Karpas-422 (cell line): Measurements from ENCODE around the gene ORAI2. TPM values are rescaled to one million over a fixed set of nuclear protein-coding genes. Genes with fewer than 3 reads are reported as not detected.
"Not testable (repeated sequence)": the region's sequence is repeated elsewhere in the genome, so short reads cannot be mapped to it uniquely, and the experiment has no call there.

Source experiments
- DNase-seq: peaks from one replicate; pipeline ENCODE4 v3.0.0-alpha.2; 2015
- H2AFZ ChIP-seq: fragments of 200-600 bp; sonication (generic); 2 replicates; pipeline ENCODE4 v1.6.1; 2014; ENCODE audit warnings: antibody characterized with exemption, low read length, mixed read lengths
- H3K27ac ChIP-seq: fragments of 200-600 bp; sonication (generic); 2 replicates; pipeline ENCODE4 v1.5.1; 2014; ENCODE audit warnings: mild to moderate bottlenecking, low read length, moderate library complexity
- H3K27me3 ChIP-seq: fragments of 200-600 bp; sonication (generic); 2 replicates; pipeline ENCODE4 v1.6.1; 2014; ENCODE audit warnings: low read length, mixed read lengths
- H3K36me3 ChIP-seq: fragments of 200-600 bp; sonication (generic); 2 replicates; pipeline ENCODE4 v1.6.1; 2014; ENCODE audit warnings: low read length, mixed read lengths; ENCODE audit not compliant: insufficient read depth
- H3K4me1 ChIP-seq: fragments of 200-600 bp; sonication (generic); 2 replicates; pipeline ENCODE4 v1.6.1; 2014; ENCODE audit warnings: mild to moderate bottlenecking, low read length, mixed read lengths
- H3K4me2 ChIP-seq: fragments of 200-600 bp; sonication (generic); 2 replicates; pipeline ENCODE4 v1.6.1; 2014; ENCODE audit warnings: low read length, low read depth, mild to moderate bottlenecking; ENCODE audit not compliant: poor library complexity, severe bottlenecking
- H3K4me3 ChIP-seq: fragments of 200-600 bp; sonication (generic); 2 replicates; pipeline ENCODE4 v1.5.1; 2014; ENCODE audit warnings: mild to moderate bottlenecking, antibody characterized with exemption, low read length, mixed read lengths
- H3K79me2 ChIP-seq: fragments of 200-600 bp; sonication (generic); 2 replicates; pipeline ENCODE4 v1.6.1; 2014; ENCODE audit warnings: mild to moderate bottlenecking, low read length, mixed read lengths
- H3K9ac ChIP-seq: fragments of 200-600 bp; sonication (generic); 2 replicates; pipeline ENCODE4 v1.6.0; 2014; ENCODE audit warnings: low read length
- H3K9me2 ChIP-seq: fragments of 200-600 bp; sonication (generic), shearing (Covaris generic); replicated peaks from 2 replicates; pipeline ENCODE4 v1.6.0; 2014; ENCODE audit warnings: mild to moderate bottlenecking, low read length, moderate library complexity; ENCODE audit not compliant: insufficient read depth
- H3K9me3 ChIP-seq: fragments of 300-700, 200-600 bp; sonication (generic); 2 replicates; pipeline ENCODE4 v1.6.1; 2014; ENCODE audit warnings: low read length, mixed read lengths
- H4K20me1 ChIP-seq: fragments of 200-600 bp; sonication (generic); 2 replicates; pipeline ENCODE4 v1.6.1; 2014; ENCODE audit warnings: mild to moderate bottlenecking, antibody characterized with exemption, low read length, low read depth; ENCODE audit not compliant: insufficient read depth
- total RNA-seq: library from RNA; depleted of rRNA; stranded (reverse); fragments of >200 nt; shearing (Covaris generic); gene quantifications from 2 replicates; pipeline ENCODE4 v1.2.3, GENCODE V29; 2014; ENCODE audit warnings: low replicate concordance

The ORAI2 gene
- total RNA-seq, 1 experiment from 2014 or later: 2.8 TPM

- Histone ChIP-seq H3K79me2 (no peaks in the 10 kb centered on the region), H2AFZ (no peak overlapping the region), H3K9me2 (no peaks in the 10 kb centered on the region), H3K9me3 (no peaks in the 10 kb centered on the region), H3K4me1 (peaks cover 22% of the 10 kb centered on the region), H3K4me2 (no peak overlapping the region), H3K4me3 (no peak overlapping the region), H3K27ac (no peak overlapping the region), H3K9ac (no peak overlapping the region), H4K20me1 (peaks cover 3% of the 10 kb centered on the region), H3K36me3 (0 out of 2 replicates have a peak, but pooled peaks cover 3% of the 10 kb centered on the region), H3K27me3 (no peaks in the 10 kb centered on the region)
- DNase-seq: no peak
Observed at GRCh38 chr7:102469972-102470825, 36.8 kb downstream of the ORAI2 start.

GRCh38 chr7:102471791-102472125 is 38.4 kb downstream of the ORAI2 start:
- Histone ChIP-seq H3K79me2 (no peaks in the 10 kb centered on the region), H3K4me1 (peaks cover 7% of the 10 kb centered on the region), H3K4me2 (no peak overlapping the region), H2AFZ (no peak overlapping the region), H3K4me3 (no peak overlapping the region), H3K36me3 (0 out of 2 replicates have a peak, but pooled peaks cover 3% of the 10 kb centered on the region), H4K20me1 (no peaks in the 10 kb centered on the region; the same call in 1 of the 2 replicates), H3K9me3 (no peaks in the 10 kb centered on the region), H3K27ac (no peak overlapping the region), H3K9me2 (no peaks in the 10 kb centered on the region), H3K9ac (no peak overlapping the region), H3K27me3 (no peaks in the 10 kb centered on the region)
- DNase-seq: no peak

- no peaks in the 10 kb centered on the region for H3K27me3 ChIP-seq
- no peaks in the 10 kb centered on the region for H3K9me3 ChIP-seq
- H3K27ac ChIP-seq: no peak overlapping the region
- no peaks in the 10 kb centered on the region for H3K9me2 ChIP-seq
- H3K36me3 ChIP-seq: 0 out of 2 replicates have a peak, but pooled peaks cover 3% of the 10 kb centered on the region
- no peak overlapping the region for H2AFZ ChIP-seq
- H3K4me2 ChIP-seq: no peak overlapping the region
- H3K4me1 ChIP-seq: peaks cover 5% of the 10 kb centered on the region
- H3K9ac ChIP-seq: no peak overlapping the region
- no peak for DNase-seq
- H3K4me3 ChIP-seq: no peak overlapping the region
- H3K79me2 ChIP-seq: peaks cover under 1% of the 10 kb centered on the region
- H4K20me1 ChIP-seq: no peaks in the 10 kb centered on the region; the same call in 1 of the 2 replicates
Observed at GRCh38 chr7:102472126-102473041, 39.0 kb downstream of the ORAI2 start.

- H3K9me3 ChIP-seq: no peaks in the 10 kb centered on the region
- no peak overlapping the region for H3K4me3 ChIP-seq
- H3K79me2 ChIP-seq: peaks cover 4% of the 10 kb centered on the region
- DNase-seq: no peak
- no peak overlapping the region for H3K27ac ChIP-seq
- peaks cover 5% of the 10 kb centered on the region for H3K4me1 ChIP-seq
- no peaks in the 10 kb centered on the region; the same call in 1 of the 2 replicates for H4K20me1 ChIP-seq
- no peak overlapping the region for H2AFZ ChIP-seq
- H3K27me3 ChIP-seq: no peaks in the 10 kb centered on the region
- H3K36me3 ChIP-seq: 0 out of 2 replicates have a peak, but pooled peaks cover 3% of the 10 kb centered on the region
- H3K9me2 ChIP-seq: no peaks in the 10 kb centered on the region
- H3K9ac ChIP-seq: no peak overlapping the region
- H3K4me2 ChIP-seq: no peak overlapping the region
Observed at GRCh38 chr7:102473271-102473991, 40.1 kb downstream of the ORAI2 start.

DNA sequence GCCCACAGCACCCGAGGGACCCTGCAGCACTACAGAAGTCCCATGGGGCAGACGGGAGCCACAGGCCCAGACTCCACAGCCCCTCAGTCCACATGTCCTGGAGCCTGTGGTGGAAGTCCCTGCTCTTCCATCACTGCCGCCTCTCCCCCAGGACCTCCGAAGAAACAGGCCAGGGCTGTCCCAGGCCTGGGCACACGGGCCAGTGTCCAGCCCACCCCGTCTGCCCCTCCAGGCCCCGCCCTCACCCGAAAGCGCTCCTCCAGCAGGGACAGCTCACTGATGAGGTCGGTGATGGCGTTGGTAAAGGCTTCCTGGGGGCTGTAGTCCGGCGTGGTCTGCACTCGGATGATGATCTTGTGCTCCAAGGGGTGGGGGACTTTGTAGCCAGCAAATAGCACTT is 40.7 kb downstream of the ORAI2 start:
- not testable (repeated sequence) for H4K20me1 ChIP-seq, H3K27ac ChIP-seq, H3K9ac ChIP-seq, H3K9me3 ChIP-seq, H2AFZ ChIP-seq, H3K4me1 ChIP-seq, DNase-seq, H3K27me3 ChIP-seq, H3K4me3 ChIP-seq, H3K79me2 ChIP-seq, H3K4me2 ChIP-seq, H3K9me2 ChIP-seq, H3K36me3 ChIP-seq

DNA sequence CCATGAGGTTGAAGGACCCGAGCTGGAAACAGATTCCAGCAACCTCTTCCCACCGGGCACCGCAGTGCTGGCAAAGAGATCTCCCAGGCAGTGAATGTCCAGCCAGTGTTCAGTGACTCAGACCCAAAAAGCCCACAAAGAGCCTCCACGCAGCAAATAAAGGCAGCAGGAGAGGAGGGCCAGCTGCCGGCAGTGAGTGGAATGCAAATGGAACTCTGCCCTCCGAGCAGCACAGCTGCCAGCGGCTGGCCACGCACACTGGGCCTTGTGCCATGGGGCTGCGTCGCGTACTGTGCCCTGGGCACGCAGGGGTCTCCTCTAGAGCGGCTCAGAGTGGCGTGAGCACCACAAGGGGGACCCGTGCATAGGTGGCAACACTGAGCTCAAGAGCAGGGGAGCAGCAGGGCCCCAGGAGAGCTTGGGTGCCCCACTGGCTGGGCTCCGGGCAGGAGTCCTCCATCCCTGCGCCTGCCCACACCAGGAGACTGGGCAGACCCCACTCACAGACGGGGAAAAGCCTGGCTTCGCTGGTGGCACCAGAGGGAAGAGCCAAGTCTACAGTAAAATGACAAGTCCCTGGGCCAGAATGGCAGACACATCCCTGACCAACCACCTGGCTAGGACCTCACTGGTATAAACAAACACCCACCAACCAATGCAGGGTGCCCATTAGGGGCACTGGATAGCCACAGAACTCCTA is 41.5 kb downstream of the ORAI2 start:
- not testable (repeated sequence) for H4K20me1 ChIP-seq, H3K36me3 ChIP-seq, H3K79me2 ChIP-seq, H3K9me3 ChIP-seq, H3K4me3 ChIP-seq, H3K27me3 ChIP-seq, H3K27ac ChIP-seq, H3K9ac ChIP-seq, H3K4me2 ChIP-seq, H3K9me2 ChIP-seq, DNase-seq, H3K4me1 ChIP-seq, H2AFZ ChIP-seq

- H2AFZ ChIP-seq, H3K27ac ChIP-seq: not testable (repeated sequence)
Observed at GRCh38 chr7:102478314-102479208, 45.2 kb downstream of the ORAI2 start, which contains the start of gene POLR2J. Gene POLR2J (minus strand): TSS chr7:102478922. CDS start chr7:102478860, 62 bp downstream.

More at GRCh38 chr7:102478314-102479208, 45.2 kb downstream of the ORAI2 start, which contains the start of gene POLR2J:
- not testable (repeated sequence) for H3K79me2 ChIP-seq, H3K9me2 ChIP-seq, H3K4me1 ChIP-seq, H4K20me1 ChIP-seq, H3K36me3 ChIP-seq, H3K9me3 ChIP-seq, H3K27me3 ChIP-seq
- peak; percentile 94 for DNase-seq
- Histone ChIP-seq H3K4me2 (peak within 1 kb of the TSS; percentile 51), H3K9ac (peak within 1 kb of the TSS; percentile 58), H3K4me3 (peak within 1 kb of the TSS; percentile 62; the same call in 1 of the 2 replicates)
